ENCODE data around the gene CLASRP. TPM values are rescaled to one million over a fixed set of nuclear protein-coding genes. Genes with fewer than 3 reads are reported as not detected.

The CLASRP gene
- total and polyA plus RNA-seq, 9 of the 15 experiments (the other 6 are each of a cell fraction or from before 2014, with no cell fraction given) = 0.94 to 86.3 (median 44.0) TPM

DNA sequence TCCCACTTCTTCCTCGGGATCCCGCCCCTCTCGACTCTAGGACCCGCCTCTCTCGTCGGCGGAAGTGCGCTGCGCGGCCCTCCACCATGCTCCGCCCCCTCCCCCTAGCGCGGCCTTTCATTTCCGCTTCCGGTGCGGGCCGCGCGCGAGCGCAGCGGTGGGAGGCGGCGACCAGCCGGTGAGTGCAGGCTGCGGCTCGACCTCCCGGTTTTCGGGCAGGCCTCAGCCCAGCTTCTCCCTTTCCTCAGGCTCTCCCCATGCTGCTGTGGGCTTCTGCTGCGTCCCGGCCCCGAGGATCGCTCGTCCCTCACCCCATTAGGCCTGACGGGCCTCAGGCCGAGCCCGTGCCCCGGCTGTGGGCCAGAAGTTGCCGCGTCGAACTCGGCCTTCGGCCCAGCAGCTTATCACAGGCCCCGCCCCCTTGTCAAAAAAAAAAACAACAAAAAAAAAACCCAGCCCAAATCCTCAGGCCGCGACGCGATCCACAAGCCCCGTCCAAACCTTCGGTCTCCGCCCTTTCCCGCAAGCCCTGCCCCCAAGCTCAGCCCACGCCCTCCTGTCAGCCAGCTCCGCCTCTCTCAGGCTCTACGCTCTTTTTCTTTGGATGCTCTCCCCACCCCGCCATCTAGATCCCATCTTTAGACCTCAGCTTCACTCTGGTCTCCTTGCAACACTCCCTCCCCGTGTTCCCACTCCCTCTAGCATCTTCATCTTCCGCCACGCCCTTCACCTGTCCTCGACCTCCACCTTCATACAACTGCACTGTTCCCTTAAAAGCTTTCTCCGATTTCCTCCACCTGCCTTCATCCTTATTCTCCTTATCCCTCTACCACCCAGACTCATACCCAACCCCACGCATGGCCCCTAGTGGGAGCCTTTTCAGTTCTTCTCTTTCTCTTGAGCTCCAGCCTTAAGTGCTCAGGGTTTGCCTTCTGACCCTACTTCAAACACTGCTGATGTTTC is at the start of gene CLASRP (continued):
- TF ChIP-seq WHSC1 (IDR thresholded peaks at IDR 0.05; ENCODE audit: low read length) = no peak
- TF ChIP-seq, protein P1, sequence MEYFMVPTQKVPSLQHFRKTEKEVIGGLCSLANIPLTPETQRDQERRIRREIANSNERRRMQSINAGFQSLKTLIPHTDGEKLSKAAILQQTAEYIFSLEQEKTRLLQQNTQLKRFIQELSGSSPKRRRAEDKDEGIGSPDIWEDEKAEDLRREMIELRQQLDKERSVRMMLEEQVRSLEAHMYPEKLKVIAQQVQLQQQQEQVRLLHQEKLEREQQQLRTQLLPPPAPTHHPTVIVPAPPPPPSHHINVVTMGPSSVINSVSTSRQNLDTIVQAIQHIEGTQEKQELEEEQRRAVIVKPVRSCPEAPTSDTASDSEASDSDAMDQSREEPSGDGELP (CRISPR knock-in tag; IDR thresholded peaks at IDR 0.05; ENCODE audit: borderline replicate concordance) = peak; percentile 88
- no peak for TF ChIP-seq HSF4 (CRISPR knock-in tag; IDR thresholded peaks at IDR 0.05; ENCODE audit: borderline replicate concordance)
- TF ChIP-seq MAZ (CRISPR knock-in tag; conservative IDR thresholded peaks at IDR 0.05 in 1 of 2, IDR thresholded peaks at IDR 0.05 in 1 of 2) = peak; percentile 82 to 94
- TF ChIP-seq, protein P2, sequence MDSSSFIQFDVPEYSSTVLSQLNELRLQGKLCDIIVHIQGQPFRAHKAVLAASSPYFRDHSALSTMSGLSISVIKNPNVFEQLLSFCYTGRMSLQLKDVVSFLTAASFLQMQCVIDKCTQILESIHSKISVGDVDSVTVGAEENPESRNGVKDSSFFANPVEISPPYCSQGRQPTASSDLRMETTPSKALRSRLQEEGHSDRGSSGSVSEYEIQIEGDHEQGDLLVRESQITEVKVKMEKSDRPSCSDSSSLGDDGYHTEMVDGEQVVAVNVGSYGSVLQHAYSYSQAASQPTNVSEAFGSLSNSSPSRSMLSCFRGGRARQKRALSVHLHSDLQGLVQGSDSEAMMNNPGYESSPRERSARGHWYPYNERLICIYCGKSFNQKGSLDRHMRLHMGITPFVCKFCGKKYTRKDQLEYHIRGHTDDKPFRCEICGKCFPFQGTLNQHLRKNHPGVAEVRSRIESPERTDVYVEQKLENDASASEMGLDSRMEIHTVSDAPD (CRISPR knock-in tag; IDR thresholded peaks at IDR 0.05) = no peak
- peak; percentile 9 for TF ChIP-seq NCOA4 (IDR thresholded peaks at IDR 0.05; ENCODE audit: partially characterized antibody)
- 0 out of 2 replicates have a peak, but pooled peaks have one; percentile 21 for TF ChIP-seq SMARCE1 (IDR thresholded peaks at IDR 0.05)
- TF ChIP-seq, protein P3, sequence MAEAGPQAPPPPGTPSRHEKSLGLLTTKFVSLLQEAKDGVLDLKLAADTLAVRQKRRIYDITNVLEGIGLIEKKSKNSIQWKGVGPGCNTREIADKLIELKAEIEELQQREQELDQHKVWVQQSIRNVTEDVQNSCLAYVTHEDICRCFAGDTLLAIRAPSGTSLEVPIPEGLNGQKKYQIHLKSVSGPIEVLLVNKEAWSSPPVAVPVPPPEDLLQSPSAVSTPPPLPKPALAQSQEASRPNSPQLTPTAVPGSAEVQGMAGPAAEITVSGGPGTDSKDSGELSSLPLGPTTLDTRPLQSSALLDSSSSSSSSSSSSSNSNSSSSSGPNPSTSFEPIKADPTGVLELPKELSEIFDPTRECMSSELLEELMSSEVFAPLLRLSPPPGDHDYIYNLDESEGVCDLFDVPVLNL (CRISPR knock-in tag; IDR thresholded peaks at IDR 0.05; ENCODE audit: low read depth) = 0 out of 2 replicates have a peak, but pooled peaks have one; percentile 32
- no peak for TF ChIP-seq NFXL1 (CRISPR knock-in tag; IDR thresholded peaks at IDR 0.05)
- peak; percentile 85 to 87 for TF ChIP-seq NRF1 (conservative IDR thresholded peaks at IDR 0.05 in 1 of 2, IDR thresholded peaks at IDR 0.05 in 1 of 2)
- TF ChIP-seq, protein P4, sequence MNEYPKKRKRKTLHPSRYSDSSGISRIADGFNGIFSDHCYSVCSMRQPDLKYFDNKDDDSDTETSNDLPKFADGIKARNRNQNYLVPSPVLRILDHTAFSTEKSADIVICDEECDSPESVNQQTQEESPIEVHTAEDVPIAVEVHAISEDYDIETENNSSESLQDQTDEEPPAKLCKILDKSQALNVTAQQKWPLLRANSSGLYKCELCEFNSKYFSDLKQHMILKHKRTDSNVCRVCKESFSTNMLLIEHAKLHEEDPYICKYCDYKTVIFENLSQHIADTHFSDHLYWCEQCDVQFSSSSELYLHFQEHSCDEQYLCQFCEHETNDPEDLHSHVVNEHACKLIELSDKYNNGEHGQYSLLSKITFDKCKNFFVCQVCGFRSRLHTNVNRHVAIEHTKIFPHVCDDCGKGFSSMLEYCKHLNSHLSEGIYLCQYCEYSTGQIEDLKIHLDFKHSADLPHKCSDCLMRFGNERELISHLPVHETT (CRISPR knock-in tag; conservative IDR thresholded peaks at IDR 0.05 in 1 of 2, IDR thresholded peaks at IDR 0.05 in 1 of 2) = peak in 1 of 2 experiments; percentile 85; a peak in 2 of 4 replicates
- TF ChIP-seq, protein P5, sequence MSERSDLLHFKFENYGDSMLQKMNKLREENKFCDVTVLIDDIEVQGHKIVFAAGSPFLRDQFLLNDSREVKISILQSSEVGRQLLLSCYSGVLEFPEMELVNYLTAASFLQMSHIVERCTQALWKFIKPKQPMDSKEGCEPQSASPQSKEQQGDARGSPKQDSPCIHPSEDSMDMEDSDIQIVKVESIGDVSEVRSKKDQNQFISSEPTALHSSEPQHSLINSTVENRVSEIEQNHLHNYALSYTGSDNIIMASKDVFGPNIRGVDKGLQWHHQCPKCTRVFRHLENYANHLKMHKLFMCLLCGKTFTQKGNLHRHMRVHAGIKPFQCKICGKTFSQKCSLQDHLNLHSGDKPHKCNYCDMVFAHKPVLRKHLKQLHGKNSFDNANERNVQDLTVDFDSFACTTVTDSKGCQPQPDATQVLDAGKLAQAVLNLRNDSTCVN (CRISPR knock-in tag; IDR thresholded peaks at IDR 0.05) = peak; percentile 42; the same call in 1 of the 2 replicates
- no peak for TF ChIP-seq ZNF174 (CRISPR knock-in tag; IDR thresholded peaks at IDR 0.05)
- TF ChIP-seq POLR2AphosphoS2 (IDR thresholded peaks at IDR 0.05; ENCODE audit: low read length) = peak; percentile 68; the same call in 1 of the 2 replicates
- TF ChIP-seq ATF7 (IDR thresholded peaks at IDR 0.05) = peak; percentile 72
- peak; percentile 88; the same call in 1 of the 2 replicates for TF ChIP-seq HDGF (IDR thresholded peaks at IDR 0.05)
- no peak for TF ChIP-seq ARID2 (IDR thresholded peaks at IDR 0.05)
- 0 out of 2 replicates have a peak, but pooled peaks have one; percentile 16 for TF ChIP-seq TCF3 (CRISPR knock-in tag; IDR thresholded peaks at IDR 0.05)
- TF ChIP-seq BRD4 (IDR thresholded peaks at IDR 0.05) = 0 out of 2 replicates have a peak, but pooled peaks have one; percentile 62
- peak; percentile 69; the same call in 1 of the 2 replicates for TF ChIP-seq CREB1 (IDR thresholded peaks at IDR 0.05)
- TF ChIP-seq CREB1 (CRISPR knock-in tag; IDR thresholded peaks at IDR 0.05) = peak; percentile 66; the same call in 1 of the 2 replicates
